ENCODE data around the gene RAB8B.

The RAB8B gene

DNA sequence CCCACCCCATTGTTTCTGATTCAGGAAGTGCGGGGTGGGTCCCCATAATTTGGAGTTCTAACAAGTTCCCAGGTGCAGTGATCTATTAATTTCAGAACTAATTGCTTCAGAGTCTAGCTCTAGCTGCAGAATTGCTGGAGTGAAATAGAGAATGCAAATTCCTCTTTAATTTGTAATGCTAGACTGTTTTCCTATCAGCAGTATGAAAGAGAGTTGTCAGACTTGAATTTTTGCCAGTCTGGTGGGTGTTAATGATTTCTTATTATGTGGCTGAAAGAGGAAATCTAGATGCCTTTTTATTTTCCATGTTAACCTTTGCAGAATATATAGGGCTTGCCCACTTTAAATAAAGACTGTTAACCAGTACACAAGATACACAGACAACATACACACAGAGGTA is 111.7 kb downstream of the RAB8B start:
- H3K4me3 ChIP-seq (ENCODE audit: low read depth, low read length) = no peak overlapping the region

GRCh38 chr15:63305260-63305659 is 115.9 kb downstream of the RAB8B start:
- H3K4me3 ChIP-seq (ENCODE audit: low read depth, low read length) = no peak overlapping the region

DNA sequence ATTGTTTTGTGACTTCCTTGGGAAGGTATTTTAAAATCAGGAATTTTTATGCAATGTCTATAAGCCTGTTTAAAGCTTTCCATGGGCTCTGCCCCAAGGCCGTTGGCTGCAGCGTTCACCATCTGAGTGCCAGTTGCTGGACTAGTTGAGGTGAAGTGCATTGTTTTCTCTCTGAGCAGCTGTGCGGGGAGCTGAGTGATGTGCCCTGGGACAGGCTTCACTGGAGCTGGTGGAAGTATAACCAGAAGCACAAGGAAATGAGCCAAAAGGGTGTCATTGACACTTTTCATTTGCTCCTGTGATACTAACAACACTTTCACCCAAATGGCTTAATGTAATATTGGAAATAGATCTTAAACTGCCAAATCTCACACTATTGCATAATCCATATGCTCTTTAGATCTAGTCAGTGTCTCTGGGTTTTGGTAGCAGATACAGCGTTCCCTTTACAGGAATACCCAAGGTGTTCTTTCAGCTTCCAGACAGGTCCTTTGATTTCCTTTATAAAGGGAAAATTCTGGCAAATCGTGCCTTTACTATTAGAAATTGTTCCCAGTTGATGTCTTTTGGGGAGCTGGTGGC is 117.2 kb downstream of the RAB8B start:
- no peak overlapping the region for H3K4me3 ChIP-seq (ENCODE audit: low read depth, low read length)

GRCh38 chr15:63308491-63308890 is 119.1 kb downstream of the RAB8B start:
- H3K4me3 ChIP-seq (ENCODE audit: low read depth, low read length) = no peak overlapping the region

- H3K4me3 ChIP-seq (ENCODE audit: low read depth, low read length) = no peak overlapping the region
Measured at GRCh38 chr15:63308947-63309346, 119.5 kb downstream of the RAB8B start.

DNA sequence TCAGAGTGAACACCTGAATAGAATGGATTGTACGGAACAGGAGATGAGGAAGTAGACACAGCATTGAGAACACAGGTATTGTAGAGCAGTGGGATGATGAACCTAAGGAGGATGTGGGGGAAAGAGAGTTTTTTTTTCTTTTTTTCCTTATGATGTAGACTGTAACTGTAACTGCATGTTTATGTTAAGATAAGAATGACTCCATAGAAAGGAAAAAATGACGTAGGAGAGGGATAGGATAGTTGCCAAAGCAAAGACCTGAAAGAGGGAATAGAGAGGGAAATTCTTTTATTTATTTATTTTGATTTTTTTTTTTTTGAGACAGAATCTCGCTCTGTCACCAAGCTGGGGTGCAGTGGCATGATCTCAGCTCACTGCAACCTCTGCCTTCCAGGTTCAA is 121.2 kb downstream of the RAB8B start:
- H3K4me3 ChIP-seq (ENCODE audit: low read depth, low read length) = no peak overlapping the region

GRCh38 chr15:63312286-63312685 is 122.9 kb downstream of the RAB8B start:
- no peak overlapping the region for H3K4me3 ChIP-seq (ENCODE audit: low read depth, low read length)

- no peak overlapping the region for H3K4me3 ChIP-seq (ENCODE audit: low read depth, low read length)
Measured at GRCh38 chr15:63313825-63314224, 124.4 kb downstream of the RAB8B start.

GRCh38 chr15:63314409-63314808 is 125.0 kb downstream of the RAB8B start:
- no peak overlapping the region for H3K4me3 ChIP-seq (ENCODE audit: low read depth, low read length)

Data from iPS-11a (cell line).